ENCODE data around the gene LCE2D.

DNA sequence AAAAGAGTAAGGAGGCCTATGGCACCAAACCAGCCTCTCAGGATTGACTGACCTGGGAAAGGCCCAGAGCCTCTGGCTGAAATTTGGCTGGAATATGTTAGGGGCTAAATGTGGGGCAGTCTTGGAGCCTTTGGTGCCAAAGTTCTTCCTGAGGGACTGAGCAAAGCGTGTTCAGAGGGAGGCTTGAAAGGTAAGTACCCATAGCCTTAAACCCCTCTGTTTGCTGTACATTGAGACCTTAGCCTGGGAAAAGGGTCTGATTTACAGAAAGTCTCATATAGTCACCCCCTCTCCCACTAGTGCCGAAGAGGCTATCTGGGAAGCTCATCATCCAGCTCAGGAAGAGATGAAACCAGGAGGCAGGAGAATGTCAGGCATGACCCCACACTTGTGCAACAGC, 44.7 kb downstream of the LCE2D start, which contains the start of gene LCE4A:
- TF ChIP-seq, protein P1, sequence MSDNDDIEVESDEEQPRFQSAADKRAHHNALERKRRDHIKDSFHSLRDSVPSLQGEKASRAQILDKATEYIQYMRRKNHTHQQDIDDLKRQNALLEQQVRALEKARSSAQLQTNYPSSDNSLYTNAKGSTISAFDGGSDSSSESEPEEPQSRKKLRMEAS (IDR thresholded peaks at IDR 0.05) = no peak
- TF ChIP-seq EGR1 (IDR thresholded peaks at IDR 0.05) = no peak
- TF ChIP-seq TAF1 (IDR thresholded peaks at IDR 0.05; ENCODE audit: low read depth) = no peak
- no peak for TF ChIP-seq RAD21 (IDR thresholded peaks at IDR 0.05; ENCODE audit: low read depth)
- TF ChIP-seq CREB1 (IDR thresholded peaks at IDR 0.05; ENCODE audit: low read depth) = no peak
- TF ChIP-seq, protein P2, sequence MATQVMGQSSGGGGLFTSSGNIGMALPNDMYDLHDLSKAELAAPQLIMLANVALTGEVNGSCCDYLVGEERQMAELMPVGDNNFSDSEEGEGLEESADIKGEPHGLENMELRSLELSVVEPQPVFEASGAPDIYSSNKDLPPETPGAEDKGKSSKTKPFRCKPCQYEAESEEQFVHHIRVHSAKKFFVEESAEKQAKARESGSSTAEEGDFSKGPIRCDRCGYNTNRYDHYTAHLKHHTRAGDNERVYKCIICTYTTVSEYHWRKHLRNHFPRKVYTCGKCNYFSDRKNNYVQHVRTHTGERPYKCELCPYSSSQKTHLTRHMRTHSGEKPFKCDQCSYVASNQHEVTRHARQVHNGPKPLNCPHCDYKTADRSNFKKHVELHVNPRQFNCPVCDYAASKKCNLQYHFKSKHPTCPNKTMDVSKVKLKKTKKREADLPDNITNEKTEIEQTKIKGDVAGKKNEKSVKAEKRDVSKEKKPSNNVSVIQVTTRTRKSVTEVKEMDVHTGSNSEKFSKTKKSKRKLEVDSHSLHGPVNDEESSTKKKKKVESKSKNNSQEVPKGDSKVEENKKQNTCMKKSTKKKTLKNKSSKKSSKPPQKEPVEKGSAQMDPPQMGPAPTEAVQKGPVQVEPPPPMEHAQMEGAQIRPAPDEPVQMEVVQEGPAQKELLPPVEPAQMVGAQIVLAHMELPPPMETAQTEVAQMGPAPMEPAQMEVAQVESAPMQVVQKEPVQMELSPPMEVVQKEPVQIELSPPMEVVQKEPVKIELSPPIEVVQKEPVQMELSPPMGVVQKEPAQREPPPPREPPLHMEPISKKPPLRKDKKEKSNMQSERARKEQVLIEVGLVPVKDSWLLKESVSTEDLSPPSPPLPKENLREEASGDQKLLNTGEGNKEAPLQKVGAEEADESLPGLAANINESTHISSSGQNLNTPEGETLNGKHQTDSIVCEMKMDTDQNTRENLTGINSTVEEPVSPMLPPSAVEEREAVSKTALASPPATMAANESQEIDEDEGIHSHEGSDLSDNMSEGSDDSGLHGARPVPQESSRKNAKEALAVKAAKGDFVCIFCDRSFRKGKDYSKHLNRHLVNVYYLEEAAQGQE (IDR thresholded peaks at IDR 0.05; ENCODE audit: low read depth) = no peak
- TF ChIP-seq EP300 (IDR thresholded peaks at IDR 0.05; ENCODE audit: borderline replicate concordance) = no peak
- TF ChIP-seq NFIC (IDR thresholded peaks at IDR 0.05) = no peak
